ENCODE results near the gene EME2.

GRCh38 chr16:1768061-1768766, 4.4 kb upstream of the EME2 start:
- TF ChIP-seq POLR2A (IDR thresholded peaks at IDR 0.05) (no peak), CTCF (IDR thresholded peaks at IDR 0.05 in 8 of 11, conservative IDR thresholded peaks at IDR 0.05 in 3 of 11) (no peak)

Data from spleen (tissue), 7 donors.